ENCODE data around the gene SETD5. TPM values are rescaled to one million over a fixed set of nuclear protein-coding genes. Genes with fewer than 3 reads are reported as not detected.

Gene SETD5
- total RNA-seq, 4 donors from 2014 or later = 96.9 to 130 (median 115) TPM

GRCh38 chr3:9385187-9386077, 12.0 kb upstream of the SETD5 start:
- no peak overlapping the region for H3K4me3 ChIP-seq
- H3K9me3 ChIP-seq = no peaks in the 10 kb centered on the region
- peaks cover 5 to 89% (median 18%) of the 10 kb centered on the region in 3 donors for H3K36me3 ChIP-seq
- H3K4me1 ChIP-seq = no peaks in the 10 kb centered on the region
- TF ChIP-seq POLR2A (IDR thresholded peaks at IDR 0.05) (no peak), CTCF (IDR thresholded peaks at IDR 0.05) (no peak)
- no peak for DNase-seq (ENCODE audit: low spot score in 2 of 2)
- 68 to 79% methylated on average over 2 of the region's 2 CpGs for WGBS, 2 donors
- no peaks in the 10 kb centered on the region for H3K27me3 ChIP-seq
- no peak overlapping the region for H3K27ac ChIP-seq

GRCh38 chr3:9386078-9386459, 11.3 kb upstream of the SETD5 start:
- peaks cover 5 to 91% (median 23%) of the 10 kb centered on the region in 3 donors for H3K36me3 ChIP-seq
- peaks cover 0 to under 1% (median 0%) of the 10 kb centered on the region in 4 donors for H3K4me1 ChIP-seq
- no peaks in the 10 kb centered on the region for H3K9me3 ChIP-seq
- H3K4me3 ChIP-seq = no peak overlapping the region
- TF ChIP-seq EP300 (IDR thresholded peaks at IDR 0.05) (no peak), CTCF (IDR thresholded peaks at IDR 0.05) (no peak), POLR2A (IDR thresholded peaks at IDR 0.05) (no peak)
- DNase-seq (ENCODE audit: low spot score in 2 of 2) = no peak
- no peak overlapping the region for H3K27ac ChIP-seq
- H3K27me3 ChIP-seq = no peaks in the 10 kb centered on the region
- WGBS, 2 donors = 44 to 62% methylated on average over 3 of the region's 3 CpGs

DNA sequence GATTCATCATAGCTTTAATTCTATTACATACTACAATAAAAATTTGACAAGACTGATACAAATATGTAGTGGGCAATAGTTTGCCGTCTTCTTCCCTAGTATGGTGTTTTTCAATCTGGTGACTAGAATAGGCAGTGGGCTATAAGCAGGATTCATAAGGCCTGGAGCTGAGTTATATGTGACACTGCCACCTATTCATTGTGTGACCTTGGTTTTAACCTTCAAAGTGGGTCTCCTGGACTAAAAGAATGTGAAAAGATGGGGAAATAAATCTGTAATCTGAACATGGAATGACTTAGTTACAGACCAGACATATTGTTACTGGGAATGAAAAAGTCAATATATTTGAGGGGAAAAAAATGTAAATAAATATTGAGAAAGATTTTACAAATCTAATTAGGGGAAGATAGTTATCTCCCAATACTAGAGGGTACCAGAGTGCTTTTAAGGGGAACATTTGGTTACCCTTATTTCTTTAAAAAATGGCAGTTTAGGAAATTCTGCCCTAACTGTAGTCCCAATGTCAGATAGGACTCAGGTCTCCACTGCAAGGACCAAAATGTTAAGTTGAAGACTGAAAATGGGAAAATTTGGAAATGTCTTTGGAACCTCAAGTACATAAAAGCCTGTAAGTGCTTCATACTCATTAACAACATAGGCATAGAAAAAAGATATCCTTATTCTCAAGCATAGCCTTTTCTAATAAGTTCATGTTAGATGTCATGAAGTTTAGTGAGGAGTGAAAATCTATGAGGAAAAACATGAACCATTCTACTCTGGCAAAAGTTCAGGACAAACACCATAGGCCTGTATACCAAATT, 10.7 kb upstream of the SETD5 start:
- Histone ChIP-seq H3K4me3 (no peak overlapping the region), H3K36me3 (peaks cover 5 to 93% (median 28%) of the 10 kb centered on the region in 3 donors), H3K27me3 (no peaks in the 10 kb centered on the region), H3K4me1 (peaks cover 0 to 5% (median 2%) of the 10 kb centered on the region in 4 donors), H3K9me3 (no peaks in the 10 kb centered on the region), H3K27ac (no peak overlapping the region)
- 43 to 78% methylated on average over 1 of the region's 1 CpG for WGBS, 2 donors
- TF ChIP-seq POLR2A (IDR thresholded peaks at IDR 0.05) (no peak), CTCF (IDR thresholded peaks at IDR 0.05) (no peak), EP300 (IDR thresholded peaks at IDR 0.05) (no peak)
- no peak for DNase-seq (ENCODE audit: low spot score in 2 of 2)

- Histone ChIP-seq H3K36me3 (peaks cover 5 to 94% (median 28%) of the 10 kb centered on the region in 3 donors), H3K4me3 (no peak overlapping the region), H3K4me1 (peaks cover 0 to 11% (median 2%) of the 10 kb centered on the region in 4 donors), H3K27me3 (no peaks in the 10 kb centered on the region), H3K9me3 (no peaks in the 10 kb centered on the region), H3K27ac (no peak overlapping the region)
- no peak for TF ChIP-seq CTCF (IDR thresholded peaks at IDR 0.05)
- DNase-seq (ENCODE audit: low spot score in 2 of 2) = no peak
- 66 to 78% methylated on average over 2 of the region's 2 CpGs for WGBS, 2 donors
Measured at GRCh38 chr3:9387322-9387655, 10.1 kb upstream of the SETD5 start.

DNA sequence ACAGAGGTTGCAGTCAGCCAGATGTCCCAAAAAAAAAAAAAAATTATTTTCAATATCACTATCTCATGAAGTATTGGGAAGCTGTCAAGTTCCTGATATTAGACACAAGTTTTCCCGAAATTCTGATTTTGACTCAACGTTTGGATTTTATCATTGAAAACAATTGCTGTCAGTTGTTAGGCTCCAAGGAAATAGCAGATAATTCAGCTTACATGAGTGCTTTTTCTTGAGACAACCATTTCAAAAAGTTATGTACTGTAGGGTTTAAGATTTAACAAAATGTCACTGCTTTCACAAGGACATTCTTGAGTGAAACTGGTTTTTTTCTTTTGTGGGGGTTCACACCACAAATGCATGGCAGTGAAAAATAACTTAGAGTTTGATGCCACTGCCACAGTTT, 9.3 kb upstream of the SETD5 start:
- Histone ChIP-seq H3K27me3 (no peaks in the 10 kb centered on the region), H3K4me3 (no peak overlapping the region), H3K27ac (no peak overlapping the region), H3K4me1 (peaks cover 0 to 20% (median 2%) of the 10 kb centered on the region in 4 donors), H3K9me3 (no peaks in the 10 kb centered on the region), H3K36me3 (peaks cover 5 to 86% (median 28%) of the 10 kb centered on the region in 3 donors)
- WGBS, 2 donors = 78 to 81% methylated on average over 2 of the region's 2 CpGs
- no peak for TF ChIP-seq EP300 (IDR thresholded peaks at IDR 0.05)
- no peak for TF ChIP-seq POLR2A (IDR thresholded peaks at IDR 0.05)
- no peak for TF ChIP-seq CTCF (IDR thresholded peaks at IDR 0.05)
- no peak for DNase-seq (ENCODE audit: low spot score in 2 of 2)
